Umbilical cord (tissue), 2 donors: ENCODE results near the gene ADCY7. TPM values are rescaled to one million over a fixed set of nuclear protein-coding genes. Genes with fewer than 3 reads are reported as not detected.

Source experiments
- DNase-seq: peaks from one replicate; pipeline ENCODE4 v3.0.0-alpha.2; 2015; ENCODE audit warnings: low spot score
- total RNA-seq: library from RNA; depleted of rRNA; stranded (reverse); fragments of >200 nt; gene quantifications from one replicate; pipeline ENCODE4 v1.2.3, GENCODE V29; 2014; ENCODE audit warnings: low replicate concordance; ENCODE audit not compliant: insufficient read depth

ADCY7 gene
- total RNA-seq, 1 donor from 2014 or later, result 29.4 TPM

- no peak for DNase-seq
Measured at GRCh38 chr16:50298591-50299507, 32.5 kb downstream of the ADCY7 start.

GRCh38 chr16:50299508-50300105 lies 33.3 kb downstream of the ADCY7 start:
- no peak for DNase-seq

GRCh38 chr16:50300942-50301625 lies 34.7 kb downstream of the ADCY7 start:
- no peak for DNase-seq

DNA sequence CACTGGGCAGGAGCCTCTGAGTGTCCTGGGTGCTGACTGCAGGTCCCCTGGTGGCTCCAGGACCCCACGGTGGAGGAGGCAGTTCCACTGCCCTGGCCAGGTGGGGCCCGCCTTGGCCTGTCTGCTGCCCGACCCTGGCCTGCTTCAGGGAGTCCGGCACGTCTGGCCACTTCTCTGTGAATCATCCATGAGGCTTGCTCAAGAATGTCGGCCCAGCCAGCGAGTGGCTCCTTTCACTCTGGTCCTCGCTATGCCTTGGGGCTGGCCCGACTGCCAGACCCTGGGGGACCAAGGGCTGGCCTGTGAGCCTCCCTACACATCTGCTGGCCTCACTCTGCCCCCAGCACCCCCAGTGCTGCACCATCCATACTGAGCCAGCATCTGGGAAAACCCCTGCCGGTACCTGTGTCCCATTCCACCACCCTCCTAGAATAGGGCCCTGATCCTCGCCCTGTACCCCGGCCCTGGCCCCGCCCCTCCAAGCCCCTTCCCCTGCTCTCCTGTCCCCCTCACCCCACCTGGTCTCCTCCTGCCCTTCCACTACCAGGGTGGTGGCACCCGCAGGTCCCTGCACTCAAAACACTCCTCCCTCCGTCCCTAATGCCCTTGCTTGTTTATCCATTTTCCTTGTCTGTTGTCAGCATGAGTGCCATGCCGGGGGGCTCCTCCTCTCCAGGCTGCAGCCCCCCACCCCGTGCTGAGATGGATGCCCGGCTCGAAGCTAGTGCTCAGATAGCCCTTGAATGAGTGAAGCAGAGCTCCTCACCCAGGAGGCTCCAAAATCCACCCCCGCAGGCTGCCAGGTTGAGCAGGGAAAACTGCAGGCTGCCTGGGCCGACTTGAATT lies 35.5 kb downstream of the ADCY7 start:
- no peak for DNase-seq

DNA sequence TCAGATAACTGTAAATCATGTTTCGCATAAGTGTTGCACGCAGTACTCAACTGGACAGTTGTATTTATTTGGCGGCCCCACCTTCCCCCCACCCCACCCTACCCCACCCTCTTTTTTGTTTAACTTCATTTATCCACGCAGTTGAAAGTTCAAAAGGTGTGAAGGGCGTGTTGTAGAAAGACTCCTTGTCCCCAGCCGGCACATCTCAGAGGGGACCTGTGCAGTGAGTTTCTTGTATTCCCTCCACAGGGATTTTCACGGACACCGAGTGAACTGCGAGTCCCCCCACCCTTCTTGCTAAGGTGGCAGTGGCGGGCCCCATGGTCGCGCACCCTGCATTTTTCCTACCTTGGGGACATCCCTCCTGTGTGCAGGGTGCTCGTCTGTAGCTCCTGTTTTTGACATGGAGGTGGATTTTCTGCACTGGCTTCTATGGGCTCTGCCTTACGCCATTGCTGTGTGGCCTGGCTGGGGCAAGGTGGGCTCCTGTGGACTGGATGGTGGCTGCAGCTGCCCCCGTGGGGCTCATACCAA lies 36.2 kb downstream of the ADCY7 start:
- DNase-seq, result no peak

- DNase-seq, result no peak
Measured at GRCh38 chr16:50303041-50303604, 36.8 kb downstream of the ADCY7 start.

DNA sequence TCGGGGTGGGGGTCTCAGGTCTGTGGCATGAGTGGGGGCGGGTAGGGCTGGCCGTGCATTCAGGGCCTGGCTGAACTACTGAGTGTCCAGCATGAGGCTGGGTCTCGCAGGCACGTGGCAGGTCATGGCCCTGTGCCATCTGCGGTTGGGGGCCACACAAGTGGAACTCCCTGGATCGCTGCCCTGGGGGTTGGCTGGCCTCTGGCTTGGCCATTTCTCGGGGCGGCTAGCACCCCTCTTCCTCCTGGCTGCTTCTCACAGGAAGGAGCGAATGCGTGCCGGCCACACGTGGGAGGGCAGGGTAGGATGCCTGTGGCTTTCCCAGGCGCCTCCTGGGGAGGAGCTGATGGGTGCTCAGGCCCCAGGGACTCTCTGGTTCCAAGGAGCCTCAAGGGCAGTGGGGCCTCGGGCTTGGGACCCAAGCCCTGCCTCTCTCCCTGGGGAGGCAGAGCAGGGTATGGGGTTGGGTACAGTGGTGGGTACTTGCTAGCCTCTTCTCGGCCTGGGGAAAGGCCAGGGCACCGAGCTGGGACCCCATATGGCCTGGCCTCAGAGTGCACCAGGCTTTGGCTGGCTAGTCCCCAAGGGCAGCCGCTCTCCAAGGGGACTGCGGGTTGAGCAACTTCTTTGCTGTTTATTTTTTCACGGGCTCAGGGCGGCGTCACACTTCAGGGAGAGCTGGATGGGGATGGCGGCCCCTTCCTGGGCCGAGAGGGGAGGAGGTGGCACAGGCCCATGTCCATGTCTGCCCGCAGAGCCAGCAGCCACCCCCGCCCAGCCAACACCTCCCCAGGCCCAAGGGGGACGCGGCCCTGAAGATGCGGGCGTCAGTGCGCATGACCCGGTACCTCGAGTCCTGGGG lies 37.5 kb downstream of the ADCY7 start:
- DNase-seq, result no peak

- DNase-seq, result no peak
Measured at GRCh38 chr16:50304467-50305440, 38.4 kb downstream of the ADCY7 start.

- DNase-seq, result no peak
Measured at GRCh38 chr16:50305441-50306061, 39.2 kb downstream of the ADCY7 start.

DNA sequence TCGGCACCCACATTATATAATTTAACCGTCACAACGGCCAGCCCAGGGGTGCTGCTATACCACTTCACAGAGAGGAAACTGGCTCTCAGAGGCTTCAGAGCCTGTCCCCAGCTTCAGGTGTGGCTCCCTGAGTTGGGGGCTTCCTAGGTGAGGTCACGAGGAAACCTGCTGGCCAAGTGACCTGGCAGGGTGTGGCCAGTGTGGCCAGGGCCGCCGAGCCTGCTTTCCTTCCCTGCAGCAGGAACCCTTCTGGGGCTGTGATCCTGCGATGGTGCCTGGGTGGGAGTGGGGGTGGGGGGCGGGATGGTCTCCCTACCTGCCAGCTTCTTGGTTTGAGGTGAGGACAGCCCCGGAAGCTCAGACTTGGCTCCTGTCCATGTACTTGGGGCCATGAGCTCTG lies 39.9 kb downstream of the ADCY7 start:
- no peak for DNase-seq

GRCh38 chr16:50308237-50308965 lies 42.0 kb downstream of the ADCY7 start:
- DNase-seq, result no peak

- DNase-seq, result no peak
Measured at GRCh38 chr16:50309156-50309526, 42.8 kb downstream of the ADCY7 start.

GRCh38 chr16:50309527-50310307 lies 43.4 kb downstream of the ADCY7 start:
- no peak for DNase-seq

GRCh38 chr16:50310308-50311133 lies 44.2 kb downstream of the ADCY7 start:
- no peak for DNase-seq

GRCh38 chr16:50311134-50311528 lies 44.8 kb downstream of the ADCY7 start:
- no peak for DNase-seq
